Left lung (tissue), 10 donors: ENCODE results near the gene SLC22A7. TPM values are rescaled to one million over a fixed set of nuclear protein-coding genes. Genes with fewer than 3 reads are reported as not detected.

Experiments
- ATAC-seq: fragments of 200-7000 bp; cut with Tn5 transposase; one replicate; pipeline ENCODE4 v1.9.1; 2020; ENCODE audit warnings: moderate library complexity
- DNase-seq, 4 donors: peaks; one replicate each; pipeline ENCODE4 v3.0.0-alpha.2; 2013 to 2020
- H3K27ac ChIP-seq, 2 donors: fragments of 200-600 bp; sonication (generic) in 1 of 2; one replicate each; pipeline versions ENCODE4 v1.5.0 to v1.8.0; 2020 to 2021
- H3K27me3 ChIP-seq, 2 donors: fragments of 200-600 bp; sonication (generic) in 1 of 2; one replicate each; pipeline versions ENCODE4 v1.5.0 to v1.8.0; 2020 to 2021
- H3K36me3 ChIP-seq, 2 donors: fragments of 200-600 bp; sonication (generic) in 1 of 2; one replicate each; pipeline versions ENCODE4 v1.5.0 to v1.8.0; 2020 to 2021
- H3K4me1 ChIP-seq, 2 donors: fragments of 200-600 bp; one replicate each; pipeline ENCODE4 v1.8.0; 2021
- H3K4me3 ChIP-seq, 2 donors: fragments of 200-600 bp; sonication (generic) in 1 of 2; one replicate each; pipeline versions ENCODE4 v1.5.0 to v1.8.0; 2020 to 2021; ENCODE audit warnings: mild to moderate bottlenecking in 1 of 2
- H3K9me3 ChIP-seq, 2 donors: fragments of 200-600 bp; sonication (generic) in 1 of 2; one replicate each; pipeline versions ENCODE4 v1.5.0 to v1.8.0; 2020 to 2021
- CTCF ChIP-seq, 2 donors: fragments of 200-600 bp; sonication (generic) in 1 of 2; IDR thresholded peaks; one replicate each; pipeline versions ENCODE4 v1.5.0 to v1.8.0; 2021; ENCODE audit warnings: antibody characterized with exemption in 2 of 2
- intact Hi-C, 2 donors: fragments of 100-400 bp; cut with DNase I; formaldehyde crosslinking; loops; one replicate each; pipeline versions ENCODE4 v1.11.2 to v1.14.2; 2022
- polyA plus RNA-seq, 6 donors: library from polyadenylated mRNA; unstranded; fragments of 120-200 nt; gene quantifications; one replicate each; pipeline ENCODE4 v1.2.1, GENCODE V29; 2013; ENCODE audit not compliant: insufficient read length in 6 of 6
- total RNA-seq, 2 donors: library from RNA; stranded (reverse); fragmentation: NEBNext Ultra II Directional; extraction: Animal tissue kit (Norgen Biotek cat#: 25700); gene quantifications; one replicate each; pipeline ENCODE4 v1.2.1, GENCODE V29; 2021
- donor health status: DM: no; HTN: yes; CAD: no.
- donor health status: DM: no; HTN: no; CAD: no.

The SLC22A7 gene
- total and polyA plus RNA-seq, 8 donors, result 0.07 to 0.28 (median 0.20) TPM; not detected in 3

GRCh38 chr6:43262000-43262779 lies 35.9 kb upstream of the SLC22A7 start:
- DNase-seq, result peak in 1 of 4 donors; percentile 40
- Histone ChIP-seq H3K4me1 (no peaks in the 10 kb centered on the region), H3K36me3 (no peaks in the 10 kb centered on the region), H3K27ac (no peak overlapping the region), H3K27me3 (no peaks in the 10 kb centered on the region), H3K9me3 (no peaks in the 10 kb centered on the region), H3K4me3 (no peak overlapping the region)
- intact Hi-C loops, result loop anchor here in 1 of 2 donors (10.0 kb wide), 1 partner anchor 243 kb away; no protein-coding TSS in a partner anchor
- TF ChIP-seq CTCF (IDR thresholded peaks at IDR 0.05), result no peak
- peak; percentile 38 for ATAC-seq

- no peak overlapping the region for H3K27ac ChIP-seq
- ATAC-seq (no peak), DNase-seq (no peak)
- H3K9me3 ChIP-seq, result no peaks in the 10 kb centered on the region
- intact Hi-C loops, result loop anchor here in 1 of 2 donors (10.0 kb wide), 1 partner anchor 242 kb away; no protein-coding TSS in a partner anchor
- H3K4me3 ChIP-seq, result no peak overlapping the region
- H3K4me1 ChIP-seq, result no peaks in the 10 kb centered on the region
- no peaks in the 10 kb centered on the region for H3K36me3 ChIP-seq
- no peak for TF ChIP-seq CTCF (IDR thresholded peaks at IDR 0.05)
- H3K27me3 ChIP-seq, result peaks cover 0 to under 1% of the 10 kb centered on the region in 2 donors
These were observed 35.2 kb upstream of the SLC22A7 start for GRCh38 chr6:43262780-43263313.

GRCh38 chr6:43263314-43264178 lies 34.5 kb upstream of the SLC22A7 start:
- H3K9me3 ChIP-seq, result no peaks in the 10 kb centered on the region
- H3K4me1 ChIP-seq, result peaks cover 0 to 2% of the 10 kb centered on the region in 2 donors
- peaks cover 0 to 8% of the 10 kb centered on the region in 2 donors for H3K27me3 ChIP-seq
- intact Hi-C loops, result loop anchor here in 1 of 2 donors (10.0 kb wide), 1 partner anchor 241 kb away; no protein-coding TSS in a partner anchor
- TF ChIP-seq CTCF (IDR thresholded peaks at IDR 0.05), result peak; percentile 52 to 65
- H3K4me3 ChIP-seq, result no peak overlapping the region
- DNase-seq (peak; percentile 46 to 91 (median 77)), ATAC-seq (peak; percentile 94)
- H3K36me3 ChIP-seq, result no peaks in the 10 kb centered on the region
- H3K27ac ChIP-seq, result no peak overlapping the region

- intact Hi-C loops, result loop anchor here in 1 of 2 donors (10.0 kb wide), 1 partner anchor 240 kb away; no protein-coding TSS in a partner anchor
- H3K27ac ChIP-seq, result no peak overlapping the region
- TF ChIP-seq CTCF (IDR thresholded peaks at IDR 0.05), result no peak
- ATAC-seq, result no peak
- H3K4me1 ChIP-seq, result peaks cover 8 to 10% of the 10 kb centered on the region in 2 donors
- no peak for DNase-seq
- H3K4me3 ChIP-seq, result no peak overlapping the region
- H3K36me3 ChIP-seq, result no peaks in the 10 kb centered on the region
- H3K27me3 ChIP-seq, result peaks cover 0 to 19% of the 10 kb centered on the region in 2 donors
- no peaks in the 10 kb centered on the region for H3K9me3 ChIP-seq
These were observed 33.4 kb upstream of the SLC22A7 start for GRCh38 chr6:43264599-43265145.
